ENCODE measurements around the gene PRDM16.

Gene PRDM16

DNA sequence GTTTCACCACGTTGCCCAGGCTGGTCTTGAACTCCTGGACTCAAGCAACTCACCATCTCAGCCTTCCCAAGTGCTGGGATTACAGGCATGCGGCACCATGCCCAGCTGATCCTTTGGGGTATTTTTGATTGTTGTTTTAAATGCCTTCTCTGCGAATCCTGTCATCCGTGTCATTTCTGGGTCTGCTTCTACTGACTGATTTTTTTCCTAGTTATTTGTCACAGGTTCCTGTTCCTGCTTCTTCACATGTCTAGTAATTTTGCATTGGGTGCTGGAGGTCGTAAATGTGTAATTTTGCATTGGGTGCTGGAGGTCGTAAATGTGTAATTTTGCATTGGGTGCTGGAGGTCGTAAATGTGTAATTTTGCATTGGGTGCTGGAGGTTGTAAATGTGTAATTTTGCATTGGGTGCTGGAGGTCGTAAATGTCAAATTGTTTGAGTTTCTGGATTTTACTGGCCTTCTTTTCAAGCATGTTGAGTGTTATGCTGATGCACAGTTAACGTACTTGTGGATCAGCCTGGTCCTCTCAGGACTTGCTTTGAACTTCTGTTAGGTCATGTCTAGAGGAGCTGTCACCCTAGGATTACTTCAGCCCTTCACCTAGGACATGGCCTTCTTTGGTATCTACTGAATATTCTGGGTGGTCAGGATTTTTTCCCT is 381.3 kb downstream of the PRDM16 start:
- no peak overlapping the region for H3K4me2 ChIP-seq (ENCODE audit: low read depth, low read length)
- peaks cover 2% of the 10 kb centered on the region; the same call in 1 of the 2 replicates for H3K4me1 ChIP-seq (ENCODE audit: low read length)

DNA sequence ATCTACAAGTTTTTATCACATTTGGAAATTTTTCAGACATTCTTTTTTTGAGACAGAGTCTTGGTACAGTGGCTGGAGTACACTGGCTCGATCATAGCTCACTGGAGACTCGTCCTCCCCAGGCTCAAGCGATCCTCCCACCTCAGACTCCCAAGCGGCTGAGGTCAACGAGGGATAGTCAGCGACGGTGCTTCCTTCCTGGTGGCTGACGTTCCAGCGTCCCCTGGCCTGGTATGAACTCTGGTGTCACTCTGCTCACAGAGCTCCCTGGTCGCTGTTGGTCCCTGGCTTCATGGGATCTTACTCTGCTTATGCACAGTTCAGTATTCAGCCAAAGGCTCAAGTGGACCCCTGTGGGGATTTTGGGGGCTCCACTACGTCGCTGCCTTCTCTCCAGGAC is 382.0 kb downstream of the PRDM16 start:
- H3K36me3 ChIP-seq (replicated peaks; ENCODE audit: insufficient read depth, low read length) = no peaks in the 10 kb centered on the region
- H3K27me3 ChIP-seq (replicated peaks; ENCODE audit: insufficient read depth, low read length) = peaks cover 88% of the 10 kb centered on the region
- H3F3A ChIP-seq (ENCODE audit: insufficient read depth, low read length) = no peaks in the 10 kb centered on the region
- no peak overlapping the region for H3K4me2 ChIP-seq (ENCODE audit: low read depth, low read length)
- no peak overlapping the region for H2AFZ ChIP-seq (ENCODE audit: low read length)
- H4K20me1 ChIP-seq (ENCODE audit: insufficient read depth, low read length) = no peaks in the 10 kb centered on the region
- H3K9ac ChIP-seq (ENCODE audit: low read length) = no peak overlapping the region
- peaks cover 2% of the 10 kb centered on the region; the same call in 1 of the 2 replicates for H3K4me1 ChIP-seq (ENCODE audit: low read length)
- H3K27ac ChIP-seq (ENCODE audit: low read length) = no peak overlapping the region
- no peaks in the 10 kb centered on the region for H3K9me3 ChIP-seq (replicated peaks; ENCODE audit: insufficient read depth, low read length)
- no peak overlapping the region for H3K4me3 ChIP-seq (ENCODE audit: low read length)
- TF ChIP-seq EZH2 (optimal IDR thresholded peaks at IDR 0.05; ENCODE audit: low read depth, low read length) (no peak), CTCF (IDR thresholded peaks at IDR 0.05; ENCODE audit: low read length) (no peak), EZH2phosphoT487 (IDR thresholded peaks at IDR 0.05; ENCODE audit: low read length) (no peak)
- no peaks in the 10 kb centered on the region for H3K79me2 ChIP-seq (ENCODE audit: low read length)
- no peaks in the 10 kb centered on the region for H3K9me2 ChIP-seq (replicated peaks; ENCODE audit: insufficient read depth, low read length)
- DNase-seq = no peak

More for the DNA sequence above, 381.3 kb downstream of the PRDM16 start:
- Histone ChIP-seq H3K27ac (ENCODE audit: low read length) (no peak overlapping the region), H3K9ac (ENCODE audit: low read length) (no peak overlapping the region), H2AFZ (ENCODE audit: low read length) (no peak overlapping the region), H3K9me2 (replicated peaks; ENCODE audit: insufficient read depth, low read length) (no peaks in the 10 kb centered on the region), H3K27me3 (replicated peaks; ENCODE audit: insufficient read depth, low read length) (peaks cover 88% of the 10 kb centered on the region), H4K20me1 (ENCODE audit: insufficient read depth, low read length) (no peaks in the 10 kb centered on the region), H3F3A (ENCODE audit: insufficient read depth, low read length) (no peaks in the 10 kb centered on the region), H3K9me3 (replicated peaks; ENCODE audit: insufficient read depth, low read length) (no peaks in the 10 kb centered on the region), H3K79me2 (ENCODE audit: low read length) (no peaks in the 10 kb centered on the region), H3K36me3 (replicated peaks; ENCODE audit: insufficient read depth, low read length) (no peaks in the 10 kb centered on the region), H3K4me3 (ENCODE audit: low read length) (no peak overlapping the region)
- DNase-seq = no peak
- TF ChIP-seq EZH2phosphoT487 (IDR thresholded peaks at IDR 0.05; ENCODE audit: low read length) = no peak
- no peak for TF ChIP-seq EZH2 (optimal IDR thresholded peaks at IDR 0.05; ENCODE audit: low read depth, low read length)
- TF ChIP-seq CTCF (IDR thresholded peaks at IDR 0.05; ENCODE audit: low read length) = no peak

GRCh38 chr1:3451994-3452865 is 383.2 kb downstream of the PRDM16 start:
- no peak for TF ChIP-seq EZH2 (optimal IDR thresholded peaks at IDR 0.05; ENCODE audit: low read depth, low read length)
- no peak for TF ChIP-seq CTCF (IDR thresholded peaks at IDR 0.05; ENCODE audit: low read length)
- no peak for TF ChIP-seq EZH2phosphoT487 (IDR thresholded peaks at IDR 0.05; ENCODE audit: low read length)
- DNase-seq = no peak

More at GRCh38 chr1:3451994-3452865, 383.2 kb downstream of the PRDM16 start:
- no peaks in the 10 kb centered on the region for H3K9me2 ChIP-seq (replicated peaks; ENCODE audit: insufficient read depth, low read length)
- no peaks in the 10 kb centered on the region for H4K20me1 ChIP-seq (ENCODE audit: insufficient read depth, low read length)
- H3K79me2 ChIP-seq (ENCODE audit: low read length) = no peaks in the 10 kb centered on the region
- no peak overlapping the region for H3K9ac ChIP-seq (ENCODE audit: low read length)
- H3K4me2 ChIP-seq (ENCODE audit: low read depth, low read length) = no peak overlapping the region
- H3K4me3 ChIP-seq (ENCODE audit: low read length) = no peak overlapping the region
- H3K27me3 ChIP-seq (replicated peaks; ENCODE audit: insufficient read depth, low read length) = peaks cover 88% of the 10 kb centered on the region
- H3F3A ChIP-seq (ENCODE audit: insufficient read depth, low read length) = no peaks in the 10 kb centered on the region
- H3K4me1 ChIP-seq (ENCODE audit: low read length) = peaks cover 2% of the 10 kb centered on the region; the same call in 1 of the 2 replicates
- H3K27ac ChIP-seq (ENCODE audit: low read length) = no peak overlapping the region
- no peak overlapping the region for H2AFZ ChIP-seq (ENCODE audit: low read length)
- H3K9me3 ChIP-seq (replicated peaks; ENCODE audit: insufficient read depth, low read length) = no peaks in the 10 kb centered on the region
- H3K36me3 ChIP-seq (replicated peaks; ENCODE audit: insufficient read depth, low read length) = no peaks in the 10 kb centered on the region
